IMR-90 (cell line): ENCODE measurements around the gene MAVS. TPM values are rescaled to one million over a fixed set of nuclear protein-coding genes. Genes with fewer than 3 reads are reported as not detected.

Experiments used
- ATAC-seq: fragments of 200-7000 bp; cut with Tn5 transposase; 2 replicates; pipeline ENCODE4 v1.9.1; 2020; ENCODE audit warnings: low read depth, mild to moderate bottlenecking, moderate library complexity
- BruUV-seq: library from RNA; stranded (reverse); fragments of 400-500 nt; replicated peaks from 2 replicates; lab custom pipeline; 2021; lab: Mats Ljungman, UMichigan
- CTCF ChIA-PET: fragments of 300-600 bp; formaldehyde crosslinking; extraction: SDS; loops from one replicate; lab custom pipeline; 2021; ENCODE audit warnings: antibody characterized with exemption; lab: Yijun Ruan, JAX
- POLR2A ChIA-PET: fragments of 300-600 bp; sonication (Branson Sonifier 250); formaldehyde crosslinking; loops from one replicate; lab custom pipeline; 2022; ENCODE audit warnings: antibody characterized with exemption; ENCODE audit not compliant: unreplicated experiment; lab: Charles Lee
- DNase-seq: peaks from one replicate; pipeline ENCODE4 v3.0.0; 2013
- H2AFZ ChIP-seq: replicated peaks from 2 replicates; pipeline ENCODE3; 2013; ENCODE audit warnings: low read length, mild to moderate bottlenecking; ENCODE audit not compliant: poor library complexity
- H2AK5ac ChIP-seq: 2 replicates; pipeline ENCODE4 v1.6.1; 2013; ENCODE audit warnings: low read depth, low read length, inconsistent platforms
- H2AK9ac ChIP-seq: replicated peaks from 2 replicates; pipeline ENCODE3; 2013; ENCODE audit warnings: mild to moderate bottlenecking, low read depth, low read length, moderate library complexity; ENCODE audit not compliant: poor library complexity
- H2BK120ac ChIP-seq: 2 replicates; pipeline ENCODE4 v1.6.1; 2013; ENCODE audit warnings: low read depth, low read length, inconsistent platforms
- H2BK15ac ChIP-seq: 3 replicates; pipeline ENCODE4 v1.6.1; 2013; ENCODE audit warnings: low read depth, low read length, inconsistent platforms
- H2BK20ac ChIP-seq: 2 replicates; pipeline ENCODE4 v1.6.1; 2013; ENCODE audit warnings: low read depth, mild to moderate bottlenecking, inconsistent platforms, low read length, moderate library complexity
- H2BK5ac ChIP-seq: 2 replicates; pipeline ENCODE4 v1.6.1; 2013; ENCODE audit warnings: mild to moderate bottlenecking, low read depth, low read length, inconsistent platforms; ENCODE audit not compliant: poor library complexity, severe bottlenecking
- H3K14ac ChIP-seq: replicated peaks from 2 replicates; pipeline ENCODE4 v1.6.1; 2013; ENCODE audit warnings: low read depth, low read length, inconsistent platforms
- H3K18ac ChIP-seq: 2 replicates; pipeline ENCODE4 v1.6.1; 2013; ENCODE audit warnings: low read depth, low read length, control low read depth
- H3K23ac ChIP-seq: 2 replicates; pipeline ENCODE4 v1.6.1; 2013; ENCODE audit warnings: low read depth, low read length, inconsistent platforms
- H3K27ac ChIP-seq: 2 replicates; pipeline ENCODE4 v1.5.1; 2013; ENCODE audit warnings: mild to moderate bottlenecking, control low read depth, low read length; ENCODE audit not compliant: insufficient read depth
- H3K27me3 ChIP-seq: 2 replicates; pipeline ENCODE4 v1.6.1; 2013; ENCODE audit warnings: low read length; ENCODE audit not compliant: control insufficient read depth, insufficient read depth
- H3K36me3 ChIP-seq: 2 replicates; pipeline ENCODE4 v1.6.1; 2013; ENCODE audit warnings: low read length, mixed read lengths; ENCODE audit not compliant: control insufficient read depth, insufficient read depth
- H3K4ac ChIP-seq: 2 replicates; pipeline ENCODE4 v1.6.1; 2013; ENCODE audit warnings: low read depth, low read length, inconsistent platforms
- H3K4me1 ChIP-seq: 2 replicates; pipeline ENCODE4 v1.6.1; 2013; ENCODE audit warnings: low read length, mixed read lengths; ENCODE audit not compliant: control insufficient read depth, insufficient read depth
- H3K4me2 ChIP-seq: 2 replicates; pipeline ENCODE4 v1.6.1; 2013; ENCODE audit warnings: low read depth, mild to moderate bottlenecking, control low read depth, low read length, moderate library complexity
- H3K4me3 ChIP-seq: 2 replicates; pipeline ENCODE4 v1.5.1; 2013; ENCODE audit warnings: low read depth, mild to moderate bottlenecking, control low read depth, low read length, moderate library complexity; ENCODE audit not compliant: insufficient read depth
- H3K56ac ChIP-seq: 2 replicates; pipeline ENCODE4 v1.6.1; 2013; ENCODE audit warnings: low read length, inconsistent platforms; ENCODE audit not compliant: insufficient read depth; ENCODE audit errors: extremely low read depth
- H3K79me1 ChIP-seq, 2 experiments: 2 replicates each; pipeline ENCODE4 v1.6.1; 2013; ENCODE audit warnings: low read length in 2 of 2, inconsistent platforms in 1 of 2, low read depth in 1 of 2
- H3K9ac ChIP-seq: 2 replicates; pipeline ENCODE4 v1.6.1; 2013; ENCODE audit warnings: low read depth, low read length, control low read depth
- H3K9me1 ChIP-seq: 2 replicates; pipeline ENCODE4 v1.6.1; 2013; ENCODE audit warnings: low read length, inconsistent platforms; ENCODE audit not compliant: insufficient read depth
- H3K9me3 ChIP-seq: 2 replicates; pipeline ENCODE4 v1.6.1; 2013; ENCODE audit warnings: low read length; ENCODE audit not compliant: control insufficient read depth, insufficient read depth
- H4K20me1 ChIP-seq: 2 replicates; pipeline ENCODE4 v1.6.1; 2013; ENCODE audit warnings: low read length, inconsistent platforms; ENCODE audit not compliant: insufficient read depth
- H4K5ac ChIP-seq: 2 replicates; pipeline ENCODE4 v1.6.1; 2013; ENCODE audit warnings: mild to moderate bottlenecking, low read depth, low read length, control low read depth
- H4K8ac ChIP-seq, 2 experiments: 2 replicates each; pipeline ENCODE4 v1.6.1; 2013; ENCODE audit warnings: low read depth in 2 of 2, low read length in 2 of 2, control low read depth in 1 of 2, inconsistent platforms in 1 of 2
- H4K91ac ChIP-seq: 2 replicates; pipeline ENCODE4 v1.6.1; 2013; ENCODE audit warnings: low read depth, low read length, inconsistent platforms; ENCODE audit not compliant: insufficient read depth
- BHLHE40 ChIP-seq: fragments of 150-350 bp; IDR thresholded peaks from 2 replicates; pipeline ENCODE4 v1.6.1; 2016; ENCODE audit warnings: mild to moderate bottlenecking, low read depth, low read length
- CEBPB ChIP-seq: IDR thresholded peaks from 2 replicates; pipeline ENCODE4 v1.6.1; 2012; ENCODE audit warnings: low read depth, low read length, improper control_type of control experiment
- CHD1 ChIP-seq: IDR thresholded peaks from 2 replicates; pipeline ENCODE4 v1.6.1; 2012; ENCODE audit warnings: low read depth, low read length, improper control_type of control experiment
- CTCF ChIP-seq: conservative IDR thresholded peaks from 2 replicates; pipeline ENCODE4 v1.5.1; 2012; ENCODE audit warnings: mild to moderate bottlenecking, low read depth, low read length, improper control_type of control experiment
- MAZ ChIP-seq: IDR thresholded peaks from 2 replicates; pipeline ENCODE4 v1.6.1; 2012; ENCODE audit warnings: low read depth, mild to moderate bottlenecking, low read length, improper control_type of control experiment, moderate library complexity, borderline replicate concordance
- MXI1 ChIP-seq: IDR thresholded peaks from 2 replicates; pipeline ENCODE4 v1.6.1; 2012; ENCODE audit warnings: low read depth, mild to moderate bottlenecking, low read length, moderate library complexity, borderline replicate concordance
- NFE2L2 ChIP-seq: fragments of 150-350 bp; IDR thresholded peaks from 2 replicates; pipeline ENCODE4 v1.6.1; 2016; ENCODE audit warnings: low read depth, mild to moderate bottlenecking, low read length
- POLR2A ChIP-seq: IDR thresholded peaks from 2 replicates; pipeline ENCODE4 v1.6.1; 2012; ENCODE audit warnings: mild to moderate bottlenecking, low read depth, low read length
- RAD21 ChIP-seq: IDR thresholded peaks from 2 replicates; pipeline ENCODE4 v1.6.1; 2012; ENCODE audit warnings: low read length, improper control_type of control experiment
- RCOR1 ChIP-seq: IDR thresholded peaks from 2 replicates; pipeline ENCODE4 v1.6.1; 2012; ENCODE audit warnings: mild to moderate bottlenecking, low read length, improper control_type of control experiment; ENCODE audit not compliant: insufficient replicate concordance
- RFX5 ChIP-seq: IDR thresholded peaks from 2 replicates; pipeline ENCODE4 v1.8.0; 2012; ENCODE audit warnings: low read depth, mild to moderate bottlenecking, low read length, moderate library complexity
- WGBS, 2 experiments: methylation state at CpG; one replicate each; pipeline versions ENCODE4 v1.1.5 to v1.1.7; 2013; ENCODE audit warnings: missing lambda C conversion rate in 2 of 2; ENCODE audit not compliant: insufficient read length in 1 of 2; ENCODE audit errors: extremely low coverage in 2 of 2; 5-methylcytosine and 5-hydroxymethylcytosine counted together
- dilution Hi-C: fragments of 300-500 bp; cut with HindIII; formaldehyde crosslinking; loops from one replicate; pipeline ENCODE4 v1.14.3; 2018; ENCODE audit warnings: low sequenced_read_pairs; ENCODE audit not compliant: unreplicated experiment
- in situ Hi-C: fragments of 300-500 bp; cut with MboI; formaldehyde crosslinking; loops from 3 replicates; pipeline ENCODE4 v1.14.3; 2019; ENCODE audit warnings: low sequenced_read_pairs, inconsistent platforms, mixed read lengths
- intact Hi-C: fragments of 100-400 bp; cut with micrococcal nuclease; formaldehyde crosslinking; loops from 2 replicates; pipeline ENCODE4 v1.10.0; 2022
- polyA plus RNA-seq, 3 experiments: library from polyadenylated mRNA; depleted of rRNA; stranded (reverse); fragments of >200 nt; gene quantifications; 2 replicates each; pipeline ENCODE4 v1.2.3, GENCODE V29; 2012; ENCODE audit warnings: low replicate concordance in 1 of 3
- total RNA-seq: library from RNA; depleted of rRNA; stranded (reverse); fragments of >200 nt; gene quantifications from 2 replicates; pipeline ENCODE4 v1.2.3, GENCODE V29; 2012
- TF ChIP-seq, protein P1 (sequence below): fragments of 150-350 bp; IDR thresholded peaks from 2 replicates; pipeline ENCODE4 v1.6.1; 2016; ENCODE audit warnings: low read depth, mild to moderate bottlenecking, low read length, moderate library complexity, borderline replicate concordance
- TF ChIP-seq, protein P2 (sequence below): fragments of 150-350 bp; IDR thresholded peaks from 2 replicates; pipeline ENCODE4 v1.6.1; 2017; ENCODE audit warnings: mild to moderate bottlenecking, antibody characterized with exemption, low read length, low read depth

The MAVS gene
- total and polyA plus RNA-seq, 2 of the 4 experiments (the other 2 are of a cell fraction): 10.4 to 15.6 TPM

- TF ChIP-seq, protein P1, sequence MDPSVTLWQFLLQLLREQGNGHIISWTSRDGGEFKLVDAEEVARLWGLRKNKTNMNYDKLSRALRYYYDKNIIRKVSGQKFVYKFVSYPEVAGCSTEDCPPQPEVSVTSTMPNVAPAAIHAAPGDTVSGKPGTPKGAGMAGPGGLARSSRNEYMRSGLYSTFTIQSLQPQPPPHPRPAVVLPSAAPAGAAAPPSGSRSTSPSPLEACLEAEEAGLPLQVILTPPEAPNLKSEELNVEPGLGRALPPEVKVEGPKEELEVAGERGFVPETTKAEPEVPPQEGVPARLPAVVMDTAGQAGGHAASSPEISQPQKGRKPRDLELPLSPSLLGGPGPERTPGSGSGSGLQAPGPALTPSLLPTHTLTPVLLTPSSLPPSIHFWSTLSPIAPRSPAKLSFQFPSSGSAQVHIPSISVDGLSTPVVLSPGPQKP: no peak
These were observed 45.8 kb upstream of the MAVS start (continued) for GRCh38 chr20:3800878-3801260.

GRCh38 chr20:3801299-3801698, 45.3 kb upstream of the MAVS start:
- H3K27ac ChIP-seq: no peak overlapping the region
- no peak overlapping the region for H3K56ac ChIP-seq
- H3K27me3 ChIP-seq: no peaks in the 10 kb centered on the region
- H2BK5ac ChIP-seq: no peak overlapping the region
- H2BK120ac ChIP-seq: no peak overlapping the region
- H2AFZ ChIP-seq: no peak overlapping the region
- H3K9me1 ChIP-seq: peaks cover 36% of the 10 kb centered on the region
- no peak overlapping the region for H3K23ac ChIP-seq
- H3K14ac ChIP-seq: no peak overlapping the region
- no peak overlapping the region for H2BK15ac ChIP-seq
- in situ Hi-C loops: no loop called here
- H3K18ac ChIP-seq: no peak overlapping the region
- BruUV-seq: no TSS peak
- no CpG with 5 or more reads among the region's 4 CpGs for WGBS, 2 experiments
- H2AK9ac ChIP-seq: peak overlapping the region; percentile 48
- dilution Hi-C loops: no loop called here
- H2BK20ac ChIP-seq: no peak overlapping the region
- no peak overlapping the region for H3K4ac ChIP-seq
- H4K91ac ChIP-seq: no peak overlapping the region
- H3K79me1 ChIP-seq: peaks cover 43 to 95% of the 10 kb centered on the region in 2 experiments
- H2AK5ac ChIP-seq: 0 out of 2 replicates have a peak overlapping the region, but pooled peaks have one; percentile 6
- no peaks in the 10 kb centered on the region for H4K20me1 ChIP-seq
- ChIA-PET CTCF (no interaction called here), POLR2A (no interaction called here)
- no peak overlapping the region for H4K8ac ChIP-seq
- no peak for ATAC-seq
- no peak overlapping the region for H3K4me3 ChIP-seq
- no peak overlapping the region for H3K9ac ChIP-seq
- H3K4me2 ChIP-seq: no peak overlapping the region
- no peak overlapping the region for H4K5ac ChIP-seq
- no peaks in the 10 kb centered on the region for H3K9me3 ChIP-seq
- peaks cover 35% of the 10 kb centered on the region for H3K4me1 ChIP-seq
- H3K36me3 ChIP-seq: peaks cover 72% of the 10 kb centered on the region
- no peak for DNase-seq
- intact Hi-C loops: no loop called here
- TF ChIP-seq MAZ: no peak
- TF ChIP-seq, protein P1: no peak
- no peak for TF ChIP-seq POLR2A
- no peak for TF ChIP-seq NFE2L2
- no peak for TF ChIP-seq MXI1
- no peak for TF ChIP-seq RCOR1
- TF ChIP-seq RAD21: no peak
- TF ChIP-seq RFX5: no peak
- TF ChIP-seq CTCF: no peak
- no peak for TF ChIP-seq CEBPB
- TF ChIP-seq CHD1: no peak
- TF ChIP-seq BHLHE40: no peak
- TF ChIP-seq, protein P2, sequence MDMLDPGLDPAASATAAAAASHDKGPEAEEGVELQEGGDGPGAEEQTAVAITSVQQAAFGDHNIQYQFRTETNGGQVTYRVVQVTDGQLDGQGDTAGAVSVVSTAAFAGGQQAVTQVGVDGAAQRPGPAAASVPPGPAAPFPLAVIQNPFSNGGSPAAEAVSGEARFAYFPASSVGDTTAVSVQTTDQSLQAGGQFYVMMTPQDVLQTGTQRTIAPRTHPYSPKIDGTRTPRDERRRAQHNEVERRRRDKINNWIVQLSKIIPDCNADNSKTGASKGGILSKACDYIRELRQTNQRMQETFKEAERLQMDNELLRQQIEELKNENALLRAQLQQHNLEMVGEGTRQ: no peak
